ENCODE data around the gene JARID2.

DNA sequence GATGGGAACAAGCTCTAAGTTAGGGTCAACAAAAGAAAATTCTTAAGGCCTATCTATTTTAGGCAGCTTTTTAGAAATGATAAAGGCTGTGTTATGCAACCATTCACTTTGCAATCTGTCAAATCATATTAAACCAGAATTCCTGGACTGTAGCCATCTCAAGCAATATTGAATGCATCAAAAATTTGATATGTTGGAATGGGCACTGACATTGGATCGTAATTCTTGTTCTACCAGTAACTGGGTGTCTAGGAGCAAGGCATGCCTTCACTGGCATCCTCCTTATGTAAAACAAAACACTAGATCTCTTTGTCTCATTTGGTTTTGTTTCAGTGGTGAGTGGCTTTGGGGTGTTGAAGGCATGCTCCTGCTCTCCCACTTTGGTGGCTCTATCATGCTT lies 145.6 kb downstream of the JARID2 start:
- TF ChIP-seq CTCF (IDR thresholded peaks at IDR 0.05; ENCODE audit: low read depth, low read length) (no peak), POLR2A (IDR thresholded peaks at IDR 0.05; ENCODE audit: extremely low read depth, insufficient read length) (no peak)

Measured in NB4 (cell line).